Type B pancreatic cell (in vitro differentiated cells): Measurements from ENCODE around the gene CWC27. TPM values are rescaled to one million over a fixed set of nuclear protein-coding genes. Genes with fewer than 3 reads are reported as not detected.

ENCODE experiments used
- DNase-seq: peaks from one replicate; pipeline ENCODE4 v3.0.0; 2021; ENCODE audit warnings: mixed read lengths; ENCODE audit not compliant: unreplicated experiment; ENCODE audit errors: extremely low spot score
- H3K27ac Mint-ChIP-seq: 2 replicates; pipeline ENCODE4 v1.8.0; 2021; ENCODE audit warnings: mild to moderate bottlenecking, mixed read lengths
- H3K27me3 Mint-ChIP-seq: 2 replicates; pipeline ENCODE4 v1.8.0; 2021; ENCODE audit warnings: mixed read lengths
- H3K36me3 Mint-ChIP-seq: 2 replicates; pipeline ENCODE4 v1.8.0; 2021; ENCODE audit warnings: mixed read lengths
- H3K4me1 Mint-ChIP-seq: one replicate; pipeline ENCODE4 v1.8.0; 2021; ENCODE audit warnings: mixed read lengths; ENCODE audit not compliant: unreplicated experiment
- H3K4me3 Mint-ChIP-seq: 2 replicates; pipeline ENCODE4 v1.8.0; 2021; ENCODE audit warnings: mild to moderate bottlenecking, mixed read lengths
- H3K9me3 Mint-ChIP-seq: 2 replicates; pipeline ENCODE4 v1.8.0; 2021; ENCODE audit warnings: mixed read lengths
- total RNA-seq: library from RNA; stranded (reverse); gene quantifications from 2 replicates; pipeline ENCODE4 v1.2.1, GENCODE V29; 2021; ENCODE audit warnings: low replicate concordance
- TF ChIP-seq, protein P1 (sequence below): fragments of 200-600 bp; sonication (generic); conservative IDR thresholded peaks from 2 replicates; pipeline ENCODE4 v1.5.0; 2021; ENCODE audit warnings: antibody characterized with exemption, mild to moderate bottlenecking

CWC27 gene
- total RNA-seq, 1 donor from 2014 or later, result 32.0 TPM

DNA sequence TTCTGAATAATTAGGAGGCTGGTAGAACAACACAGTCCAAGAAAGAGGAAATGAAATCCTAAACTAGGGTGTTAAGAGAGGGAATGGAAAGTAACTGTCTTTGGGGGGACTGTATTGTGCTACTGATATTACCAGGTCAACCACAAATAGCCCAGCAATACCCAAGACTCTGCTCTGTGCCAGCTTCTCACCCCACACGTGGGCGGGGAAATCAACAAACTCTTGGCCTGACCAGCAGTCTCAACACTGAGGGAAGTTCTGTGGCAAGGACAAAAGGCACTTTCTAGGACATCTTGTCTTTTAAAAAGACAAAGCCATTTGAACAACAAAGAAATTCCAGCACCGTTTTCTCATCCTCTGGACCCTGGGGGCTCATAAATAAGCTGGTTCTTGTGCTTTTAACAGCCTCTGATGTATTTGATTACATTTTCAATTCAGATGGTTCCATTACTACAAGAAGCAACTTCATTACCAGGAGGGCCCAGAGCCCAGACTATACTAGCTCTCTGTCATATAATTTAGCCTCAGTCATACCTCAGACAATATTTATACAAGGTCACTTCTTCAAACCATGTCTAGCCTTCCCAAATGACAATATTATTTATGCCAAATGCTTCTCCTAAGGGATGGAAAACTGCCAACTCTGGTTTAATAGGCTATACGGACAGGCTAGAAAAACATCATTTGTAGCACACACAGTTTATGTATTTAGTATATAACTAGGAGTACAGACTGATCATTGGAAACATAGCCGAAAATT is 297.8 kb downstream of the CWC27 start:
- Mint-ChIP-seq H3K27me3 (no peaks in the 10 kb centered on the region), H3K4me1 (peaks cover 14% of the 10 kb centered on the region), H3K9me3 (no peaks in the 10 kb centered on the region), H3K36me3 (no peaks in the 10 kb centered on the region), H3K4me3 (no peak overlapping the region), H3K27ac (no peak overlapping the region)
- no peak for DNase-seq
- TF ChIP-seq, protein P1, sequence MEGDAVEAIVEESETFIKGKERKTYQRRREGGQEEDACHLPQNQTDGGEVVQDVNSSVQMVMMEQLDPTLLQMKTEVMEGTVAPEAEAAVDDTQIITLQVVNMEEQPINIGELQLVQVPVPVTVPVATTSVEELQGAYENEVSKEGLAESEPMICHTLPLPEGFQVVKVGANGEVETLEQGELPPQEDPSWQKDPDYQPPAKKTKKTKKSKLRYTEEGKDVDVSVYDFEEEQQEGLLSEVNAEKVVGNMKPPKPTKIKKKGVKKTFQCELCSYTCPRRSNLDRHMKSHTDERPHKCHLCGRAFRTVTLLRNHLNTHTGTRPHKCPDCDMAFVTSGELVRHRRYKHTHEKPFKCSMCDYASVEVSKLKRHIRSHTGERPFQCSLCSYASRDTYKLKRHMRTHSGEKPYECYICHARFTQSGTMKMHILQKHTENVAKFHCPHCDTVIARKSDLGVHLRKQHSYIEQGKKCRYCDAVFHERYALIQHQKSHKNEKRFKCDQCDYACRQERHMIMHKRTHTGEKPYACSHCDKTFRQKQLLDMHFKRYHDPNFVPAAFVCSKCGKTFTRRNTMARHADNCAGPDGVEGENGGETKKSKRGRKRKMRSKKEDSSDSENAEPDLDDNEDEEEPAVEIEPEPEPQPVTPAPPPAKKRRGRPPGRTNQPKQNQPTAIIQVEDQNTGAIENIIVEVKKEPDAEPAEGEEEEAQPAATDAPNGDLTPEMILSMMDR, result no peak

DNA sequence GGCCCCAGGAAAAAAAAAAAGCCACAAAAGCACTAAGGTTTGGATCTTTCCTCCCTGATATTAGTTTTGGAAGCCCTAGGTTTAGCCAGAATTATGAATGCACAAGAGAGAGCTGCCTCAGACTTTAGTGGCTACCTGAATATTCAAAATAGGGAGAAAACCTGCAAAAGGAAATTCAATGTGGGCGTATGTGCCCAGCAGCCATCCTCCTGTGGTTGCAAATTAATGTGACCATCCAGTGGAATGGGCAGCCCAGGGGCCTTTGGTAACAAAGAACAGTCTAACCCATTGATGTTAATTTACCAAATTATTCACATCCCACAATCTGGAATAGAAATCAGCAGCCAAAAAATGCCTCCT is 298.4 kb downstream of the CWC27 start:
- no peak for DNase-seq
- Mint-ChIP-seq H3K27ac (no peak overlapping the region), H3K4me1 (peaks cover 14% of the 10 kb centered on the region), H3K27me3 (no peaks in the 10 kb centered on the region), H3K9me3 (no peaks in the 10 kb centered on the region), H3K4me3 (no peak overlapping the region), H3K36me3 (no peaks in the 10 kb centered on the region)
- TF ChIP-seq, protein P1, result no peak

Other genes starting within 250 kb of the CWC27 start
- 0.63 TPM in 1 of 2 replicates, not detected in the other for gene SHISAL2B, start 78.4 kb upstream of the CWC27 start, total RNA-seq
- 25.9 and 31.0 TPM in 2 replicates for gene SREK1IP1, start 239 bp upstream of the CWC27 start, total RNA-seq